Fibroblast of skin of scalp (primary cell): ENCODE measurements around the gene TBPL2. TPM values are rescaled to one million over a fixed set of nuclear protein-coding genes. Genes with fewer than 3 reads are reported as not detected.
"Not testable (repeated sequence)": the region's sequence is repeated elsewhere in the genome, so short reads cannot be mapped to it uniquely, and the experiment has no call there.

ENCODE experiments used
- DNase-seq: peaks from one replicate; pipeline ENCODE4 v3.0.0-alpha.2; 2013
- polyA plus RNA-seq, 2 experiments: library from polyadenylated mRNA; unstranded; fragments of 120-200 nt; gene quantifications; one replicate each; pipeline ENCODE4 v1.2.1, GENCODE V29; 2013; ENCODE audit not compliant: insufficient read length in 2 of 2

TBPL2 gene
- polyA plus RNA-seq (2013, experiment 1 of 2; ENCODE audit: insufficient read length), result not detected
- polyA plus RNA-seq (2013, experiment 2 of 2; ENCODE audit: insufficient read length), result not detected

DNA sequence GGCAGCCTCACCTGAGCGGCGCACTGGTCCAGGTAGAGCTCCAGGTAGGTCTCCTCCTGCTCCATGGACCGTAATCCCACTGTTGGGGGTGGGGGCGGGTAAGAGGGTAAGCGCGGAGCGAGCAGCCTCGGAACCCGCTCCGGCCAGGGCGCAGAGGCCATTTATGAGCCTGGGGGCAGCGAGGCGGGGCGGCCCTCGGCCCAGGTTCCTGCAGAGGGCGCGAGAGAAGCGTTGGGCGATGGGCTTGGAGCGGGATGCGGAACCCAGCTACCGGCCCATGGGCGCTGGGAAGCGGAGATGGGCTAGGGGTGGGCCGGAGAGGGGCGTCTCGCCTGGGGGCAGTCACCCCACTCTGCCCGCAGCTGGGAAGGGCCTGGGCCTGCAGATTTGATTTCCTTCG is at the start of gene TBPL2:
TSS of gene TBPL2 (minus strand) at position 232 of the 400 bp plus-strand sequence. CDS start at position 65, 167 bp downstream.
- DNase-seq, result no peak

DNA sequence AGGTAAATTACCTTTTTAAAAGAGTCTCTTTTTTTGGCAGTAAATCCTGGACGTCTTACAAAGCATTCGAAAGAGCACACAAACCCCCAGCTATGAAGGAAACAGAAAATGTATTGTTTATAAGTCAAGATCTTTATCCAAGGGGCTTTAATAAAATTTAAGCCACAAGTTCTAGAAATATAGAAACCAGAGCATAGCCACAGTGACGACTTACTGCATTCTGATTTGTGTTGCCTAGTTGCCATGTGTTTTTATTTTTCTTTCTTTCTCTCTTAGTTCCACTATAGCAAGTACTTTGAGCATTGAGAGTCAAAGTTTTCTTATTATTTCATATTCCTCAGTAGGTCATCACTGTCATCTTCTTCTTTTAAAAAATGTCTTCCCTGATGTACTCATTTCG is 47.8 kb upstream of the TBPL2 start:
- DNase-seq, result no peak

DNA sequence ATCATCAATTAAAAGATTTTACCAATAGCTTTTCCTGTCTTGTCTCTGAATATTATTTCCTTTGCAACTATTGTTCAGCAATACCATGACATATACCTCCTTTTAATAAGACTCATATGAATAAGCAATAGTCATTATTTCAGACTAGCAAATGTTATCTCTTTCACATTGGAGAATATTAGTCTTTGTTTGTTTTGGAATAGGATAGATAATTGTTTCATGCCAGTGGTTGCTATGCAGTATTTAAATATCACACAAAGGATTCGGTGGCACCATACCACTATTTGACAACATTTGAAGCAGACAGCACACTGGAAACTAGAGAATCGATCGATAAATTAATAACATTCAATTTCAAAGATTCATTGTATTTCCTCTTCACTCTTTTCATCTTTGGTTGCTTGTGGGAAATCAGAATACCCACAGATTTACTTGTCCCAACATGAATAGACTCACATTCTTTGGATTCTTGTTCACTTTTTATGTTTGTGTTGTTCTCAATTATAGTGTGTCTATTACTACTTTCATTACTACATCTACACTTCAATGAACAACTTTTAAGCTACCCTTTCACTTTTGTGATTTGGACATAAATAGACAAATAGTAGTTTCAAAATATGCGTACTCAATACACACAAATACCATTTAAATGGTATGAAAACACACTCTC is 42.7 kb upstream of the TBPL2 start:
- no peak for DNase-seq

DNA sequence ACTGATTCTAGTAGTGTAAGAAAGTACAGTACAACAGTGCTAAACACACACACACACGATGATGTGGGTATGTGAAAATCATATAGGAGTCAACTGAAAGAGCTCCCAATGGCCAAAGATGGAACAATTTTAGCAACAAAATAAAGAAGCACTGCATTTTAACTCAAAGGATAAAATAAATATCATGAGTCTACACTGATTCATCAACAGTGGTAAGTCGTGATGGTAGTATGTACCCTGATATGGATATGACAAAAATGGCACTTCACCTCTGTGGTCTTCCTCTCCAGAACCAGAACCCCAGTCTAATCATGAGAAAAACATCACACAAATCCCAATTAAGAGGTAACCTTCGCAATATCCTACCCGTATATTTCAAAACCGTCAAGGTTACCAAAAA is 41.4 kb upstream of the TBPL2 start:
- no peak for DNase-seq

DNA sequence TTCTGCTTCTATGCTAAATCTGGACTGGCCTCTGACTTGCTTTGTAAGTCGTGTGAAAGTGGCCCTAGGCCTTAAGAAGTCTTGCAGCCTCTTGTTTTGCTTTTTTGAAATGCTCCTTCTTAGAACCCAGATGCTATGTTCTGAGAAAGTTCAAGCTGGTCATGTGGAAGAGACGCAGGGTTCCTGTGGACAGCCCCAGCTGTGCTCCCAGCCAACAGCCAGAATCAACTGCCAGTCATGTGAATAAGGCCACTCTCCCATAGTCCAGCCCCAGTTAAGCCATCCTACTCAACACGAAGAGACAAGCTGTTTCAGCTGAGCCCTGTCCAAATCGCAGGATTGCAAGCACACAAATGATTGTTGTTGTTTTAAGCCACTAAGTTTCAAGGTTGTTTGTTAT is 37.3 kb upstream of the TBPL2 start:
- DNase-seq, result no peak

DNA sequence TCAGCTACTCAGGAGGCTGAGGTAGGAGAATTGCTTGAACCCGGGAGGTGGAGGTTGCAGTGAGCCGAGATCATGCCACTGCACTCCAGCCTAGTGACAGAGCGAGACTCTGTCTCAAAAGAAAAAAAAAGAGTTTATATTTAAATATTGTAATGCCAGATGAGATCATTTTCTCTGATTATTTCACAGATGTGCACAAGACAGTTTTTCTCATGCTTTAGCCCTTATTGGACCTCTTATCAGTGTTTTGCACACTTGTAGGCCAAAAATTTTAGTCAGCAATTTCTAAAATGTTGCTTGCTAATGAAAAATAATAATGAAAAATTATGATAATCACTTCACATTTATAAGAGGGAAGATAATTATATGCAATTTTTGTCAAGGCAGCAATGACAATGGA is 36.0 kb upstream of the TBPL2 start:
- not testable (repeated sequence) for DNase-seq

DNA sequence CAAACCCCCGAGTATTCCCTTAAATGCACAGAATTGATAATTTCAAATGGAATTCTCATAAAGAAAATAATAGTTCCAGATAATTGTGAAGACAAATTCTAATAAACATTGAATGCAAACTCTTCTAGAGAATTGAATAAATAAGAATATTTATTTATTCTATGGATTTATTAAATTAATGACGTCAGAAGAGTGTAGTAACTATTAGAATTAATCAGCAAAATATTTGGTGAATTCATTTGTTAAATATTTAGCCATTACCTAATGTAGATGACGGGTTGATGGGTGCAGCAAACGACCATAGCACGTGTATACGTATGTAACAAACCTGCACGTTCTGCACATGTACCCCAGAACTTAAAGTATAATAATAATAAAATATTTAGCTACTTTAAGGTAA is 33.4 kb upstream of the TBPL2 start:
- DNase-seq, result no peak

DNA sequence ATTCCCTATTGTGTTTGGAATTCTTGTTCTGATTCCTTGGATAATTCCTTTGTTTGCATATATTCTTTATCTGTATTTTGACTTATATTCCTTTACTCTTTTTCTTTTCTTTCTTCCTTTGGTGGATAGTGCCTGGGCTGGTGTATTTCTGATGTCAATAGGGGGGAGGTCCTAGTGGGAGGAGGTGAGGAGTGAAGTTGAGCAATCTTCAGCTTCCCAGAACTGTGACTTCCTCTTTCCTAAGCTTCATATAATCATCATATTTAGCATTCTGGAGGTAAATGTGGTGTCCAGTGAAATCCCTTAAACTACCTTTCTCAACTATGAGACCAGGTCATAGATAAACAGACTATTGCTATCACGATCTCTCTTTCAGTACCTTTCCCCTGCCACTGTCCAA is 29.6 kb upstream of the TBPL2 start:
- no peak for DNase-seq

DNA sequence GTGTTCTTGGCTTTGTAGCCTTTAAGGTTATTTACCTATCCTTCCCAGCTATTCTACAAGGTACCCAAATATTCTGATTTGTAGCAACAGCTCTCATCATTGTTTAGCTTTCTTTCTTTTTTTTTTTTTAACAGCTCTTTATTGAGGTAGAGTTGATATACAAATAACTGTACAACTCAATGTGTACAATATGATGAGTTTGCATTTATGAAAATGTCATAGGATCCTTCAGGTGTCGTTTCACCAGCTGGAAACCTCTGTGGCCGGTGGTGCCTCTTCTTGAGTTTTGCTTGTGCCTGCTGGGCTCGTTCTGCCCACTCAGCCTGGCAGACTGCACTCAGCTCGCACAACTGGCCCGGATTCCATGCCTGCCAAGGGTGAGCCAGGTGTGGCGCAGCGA is 26.9 kb upstream of the TBPL2 start:
- DNase-seq, result no peak

DNA sequence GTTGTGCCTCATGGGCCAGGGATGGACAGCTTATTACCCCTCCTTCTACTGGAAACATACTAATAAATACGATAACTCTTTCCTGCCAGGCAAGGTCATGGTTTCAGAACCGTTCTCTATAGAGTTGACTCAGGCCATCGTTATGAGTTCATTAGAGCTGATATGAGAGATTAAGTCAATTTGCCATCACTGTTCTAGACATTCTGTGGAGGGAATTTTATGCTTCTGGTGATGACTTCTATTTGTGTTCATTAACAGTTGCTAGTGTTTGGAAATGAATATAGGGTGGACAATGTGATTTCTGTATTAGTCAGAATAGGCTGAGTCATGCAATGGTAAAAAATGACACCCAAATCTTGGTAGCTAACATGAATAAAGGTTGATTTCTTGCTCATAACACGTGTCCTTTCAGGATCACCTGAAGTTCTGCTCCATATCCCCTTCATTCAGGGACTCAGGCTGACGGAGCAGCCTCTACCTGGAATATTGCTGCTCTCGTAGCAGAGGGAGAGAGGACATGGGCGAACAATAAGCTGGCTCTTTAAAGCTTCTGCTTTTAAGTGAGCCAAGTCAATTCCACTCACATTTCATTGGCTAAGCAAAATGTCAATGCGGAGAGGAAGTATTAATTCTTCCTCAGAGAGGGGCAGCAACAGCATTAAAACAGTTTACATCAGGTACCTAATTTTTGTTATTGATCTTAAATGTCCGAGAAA is 18.5 kb upstream of the TBPL2 start:
- DNase-seq, result peak; percentile 8

DNA sequence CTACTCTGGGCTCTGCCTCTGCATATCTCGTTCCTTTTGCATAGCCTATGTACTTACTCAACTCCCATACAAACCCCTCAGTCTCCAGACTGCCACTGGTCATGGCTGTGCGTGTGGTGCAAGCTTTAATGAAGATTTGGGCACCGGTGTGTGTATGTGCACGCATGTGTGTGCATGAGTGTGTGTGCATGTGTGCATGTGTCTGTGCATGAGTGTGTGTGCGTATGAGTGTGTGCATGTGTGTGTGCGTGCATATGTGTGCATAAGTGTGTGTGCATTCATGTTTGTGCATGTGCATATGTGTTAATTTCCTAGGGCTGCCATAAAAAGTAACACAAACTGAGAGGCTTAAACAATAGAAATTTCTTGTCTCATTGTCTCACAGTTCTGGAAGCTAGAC is 17.1 kb upstream of the TBPL2 start:
- DNase-seq, result no peak

DNA sequence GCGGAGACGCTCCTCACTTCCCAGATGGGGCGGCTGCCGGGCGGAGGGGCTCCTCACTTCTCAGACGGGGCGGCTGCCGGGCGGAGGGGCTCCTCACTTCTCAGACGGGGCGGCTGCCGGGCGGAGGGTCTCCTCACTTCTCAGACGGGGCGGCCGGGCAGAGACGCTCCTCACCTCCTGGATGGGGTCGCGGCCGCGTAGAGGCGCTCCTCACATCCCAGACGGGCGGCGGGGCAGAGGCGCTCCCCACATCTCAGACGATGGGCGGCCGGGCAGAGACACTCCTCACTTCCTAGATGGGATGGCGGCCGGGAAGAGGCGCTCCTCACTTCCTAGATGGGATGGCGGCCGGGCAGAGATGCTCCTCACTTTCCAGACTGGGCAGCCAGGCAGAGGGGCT is 16.0 kb upstream of the TBPL2 start:
- DNase-seq, result not testable (repeated sequence)

DNA sequence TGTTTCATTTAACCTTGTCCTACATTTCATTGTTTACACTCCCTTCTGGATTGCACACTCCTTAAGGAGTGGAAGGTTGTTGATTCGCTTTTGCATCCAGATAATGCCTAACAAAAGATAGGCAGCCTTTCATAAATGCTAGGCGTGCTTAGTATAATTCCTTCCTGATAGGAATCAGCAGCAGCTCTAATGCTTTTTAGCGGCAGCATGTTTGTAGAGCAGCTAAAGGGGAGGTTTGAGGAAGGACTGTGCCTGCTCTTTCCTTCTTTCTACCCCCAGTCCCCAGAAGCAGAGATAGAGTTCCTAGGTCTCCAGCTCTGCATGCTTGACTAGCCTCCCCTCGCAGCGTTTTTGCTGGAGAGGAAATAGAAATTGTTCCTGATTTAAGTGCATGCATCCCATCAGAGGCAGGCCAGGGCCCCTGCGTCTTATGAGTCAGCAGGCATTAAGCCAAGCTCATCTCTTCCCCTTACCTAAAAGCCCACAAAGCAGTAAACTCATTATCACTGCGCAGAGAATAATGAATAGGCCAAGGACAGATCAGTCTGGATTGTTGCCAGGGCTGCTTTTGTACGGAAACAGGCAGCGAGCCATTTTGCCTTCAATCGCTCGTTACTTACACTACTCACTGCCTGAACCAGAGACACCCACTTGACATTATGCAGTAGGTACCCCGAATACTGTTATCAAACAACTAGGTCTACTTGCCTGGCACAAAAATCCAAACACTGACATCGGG is 14.0 kb upstream of the TBPL2 start:
- peak; percentile 60 for DNase-seq

DNA sequence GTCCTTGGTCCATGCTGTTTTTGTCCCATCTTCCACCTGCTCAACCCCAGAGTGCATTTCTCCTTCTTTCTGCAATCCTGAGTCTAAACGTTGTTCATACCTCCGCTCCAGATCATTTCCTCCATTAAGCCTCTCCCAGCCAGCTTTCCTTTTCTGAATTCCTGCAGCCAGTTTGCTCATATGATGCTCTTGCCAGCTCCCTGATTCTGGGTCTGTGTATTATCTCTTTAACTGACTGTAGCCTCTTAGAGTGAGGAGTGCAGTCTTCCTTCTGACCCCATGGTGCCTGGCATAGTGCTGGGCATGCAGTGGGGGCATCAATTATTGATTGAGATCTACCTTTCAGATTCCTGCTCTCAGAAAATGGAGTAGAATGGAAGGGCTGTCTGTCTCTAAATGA is 11.5 kb upstream of the TBPL2 start:
- DNase-seq, result no peak

DNA sequence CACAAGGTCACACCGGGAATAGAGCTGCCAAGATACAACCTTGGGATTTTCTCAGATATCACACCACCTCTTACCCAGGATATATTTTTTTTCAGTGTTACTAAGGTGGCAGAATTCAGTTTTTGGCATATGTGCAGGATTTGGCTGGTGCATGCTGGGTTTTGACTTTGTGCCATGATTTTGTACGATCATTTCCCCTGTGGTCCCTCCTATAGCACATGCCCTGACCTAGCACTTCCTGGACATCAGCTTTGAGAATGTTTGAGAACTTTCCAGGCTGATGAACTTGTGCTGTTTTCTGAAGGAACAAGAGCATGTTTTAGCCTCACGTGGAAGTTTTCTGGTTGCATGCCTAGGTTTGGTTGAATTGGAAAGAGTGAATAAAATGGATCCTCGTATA is 11.0 kb upstream of the TBPL2 start:
- DNase-seq, result no peak

DNA sequence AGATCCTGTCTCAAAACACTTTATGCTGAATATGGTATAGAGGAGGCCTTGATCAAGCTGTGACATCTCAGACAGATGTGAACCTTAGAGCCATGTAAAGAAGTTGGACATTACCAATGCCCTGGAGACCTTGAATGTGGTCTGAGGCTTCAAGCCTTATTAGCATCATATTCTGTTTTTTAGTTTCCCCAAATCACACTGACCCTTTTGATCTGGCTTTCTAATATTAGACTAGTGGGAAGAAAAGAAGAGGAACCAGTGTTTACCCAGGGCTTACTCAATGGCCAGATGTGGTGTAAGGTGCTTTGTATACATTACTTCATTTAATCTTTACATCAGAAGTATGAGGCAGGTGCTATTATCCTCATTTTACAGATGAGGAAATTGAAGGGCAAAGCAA is 10.6 kb upstream of the TBPL2 start:
- no peak for DNase-seq

DNA sequence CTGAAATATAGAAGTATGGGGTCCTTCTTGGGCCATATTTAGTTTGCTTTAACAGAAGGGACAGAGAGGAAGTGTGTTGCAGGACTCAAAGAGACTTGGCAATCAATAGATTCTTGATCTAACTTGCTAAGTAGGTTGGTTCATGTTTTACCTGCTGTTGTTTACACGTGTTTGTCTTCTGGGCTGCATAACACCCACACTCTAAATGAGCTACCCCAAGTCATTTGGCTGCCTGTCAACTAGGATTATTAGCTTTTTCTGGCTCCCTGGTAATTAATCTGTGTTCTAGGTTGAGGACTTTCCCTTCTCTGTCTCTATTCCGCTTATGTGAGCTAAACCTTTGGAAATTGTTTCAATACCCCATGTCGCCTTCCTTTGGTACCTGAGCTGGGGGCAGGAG is 10.1 kb upstream of the TBPL2 start:
- DNase-seq, result no peak

DNA sequence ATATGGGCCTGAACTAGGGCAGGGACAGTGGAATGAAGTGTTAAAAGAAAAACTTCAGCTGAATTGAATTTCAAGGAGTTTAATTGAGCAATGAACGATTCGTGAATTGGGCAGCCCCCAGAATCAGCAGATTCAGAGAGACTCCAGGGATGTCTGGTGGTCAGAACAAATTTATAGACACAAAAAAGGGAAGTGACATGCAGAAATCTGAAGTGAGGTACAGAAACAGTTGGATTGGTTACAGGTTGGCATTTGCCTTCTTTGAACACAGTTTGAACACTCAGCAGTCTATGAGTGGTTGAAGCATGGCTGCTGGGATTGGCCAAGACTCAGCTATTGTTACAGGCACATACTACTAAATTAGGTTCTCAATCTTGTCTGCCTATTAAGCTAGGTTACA is 9.7 kb upstream of the TBPL2 start:
- DNase-seq, result no peak

DNA sequence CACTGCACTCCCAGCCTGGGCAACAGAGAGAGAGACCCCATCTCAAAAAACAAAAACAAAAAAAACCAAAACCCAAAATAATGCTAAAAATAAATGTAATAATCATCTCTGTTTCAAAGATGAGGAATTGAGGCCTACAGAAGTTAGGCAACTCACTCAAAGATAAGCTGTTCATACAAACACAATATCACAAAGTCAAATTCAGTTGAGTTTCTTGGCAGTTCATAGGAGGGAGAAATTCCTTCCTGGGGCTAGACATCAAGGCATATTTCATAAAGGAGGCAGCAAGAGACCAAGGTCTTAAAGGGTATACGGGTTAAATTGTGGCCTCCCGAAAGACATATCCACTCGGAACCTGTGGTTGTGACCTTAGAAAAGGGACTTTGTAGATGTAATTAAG is 8.7 kb upstream of the TBPL2 start:
- DNase-seq, result no peak

DNA sequence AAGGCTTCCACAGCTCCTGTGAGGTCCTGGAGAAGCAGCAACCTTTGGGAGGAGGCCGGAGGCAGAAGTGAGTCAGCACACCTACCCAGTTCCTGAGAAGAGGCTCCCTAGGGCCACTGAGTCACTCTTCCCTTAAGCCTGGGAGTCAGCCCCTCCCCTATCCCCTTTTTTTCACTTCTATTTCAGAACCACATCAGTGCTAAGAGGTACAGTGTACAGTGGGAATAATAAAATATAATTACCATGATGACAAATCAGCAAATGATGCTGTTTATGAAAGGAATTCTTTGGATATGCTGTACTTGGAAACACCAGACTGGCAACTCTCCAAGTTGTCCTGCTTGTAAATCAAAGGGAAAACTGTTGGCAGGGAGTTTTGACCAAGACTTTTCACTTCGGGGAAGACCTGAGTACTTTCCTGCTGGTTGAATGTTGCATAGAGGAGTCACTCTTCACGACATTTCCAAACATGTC is 7.8 kb upstream of the TBPL2 start:
- peak; percentile 94 for DNase-seq

DNA sequence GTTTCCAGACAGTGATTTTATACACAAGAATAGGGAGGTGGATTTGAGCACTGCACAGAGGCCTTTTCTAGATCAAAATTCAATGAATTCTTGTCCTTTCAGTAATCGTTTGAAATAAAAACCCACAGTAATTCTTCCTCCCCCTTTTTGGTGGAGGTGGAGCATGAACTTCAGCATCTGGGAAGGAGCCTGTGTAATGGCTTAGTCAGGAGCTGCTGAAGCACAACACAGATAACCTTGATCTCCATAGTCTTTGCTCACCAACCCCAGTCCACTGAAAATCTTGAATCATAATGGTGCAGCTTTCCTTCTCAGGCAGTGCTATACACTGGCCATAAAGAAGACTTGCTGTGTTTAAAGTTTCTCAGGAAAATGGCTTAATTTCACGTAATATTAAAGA is 6.4 kb upstream of the TBPL2 start:
- DNase-seq, result peak; percentile 56

DNA sequence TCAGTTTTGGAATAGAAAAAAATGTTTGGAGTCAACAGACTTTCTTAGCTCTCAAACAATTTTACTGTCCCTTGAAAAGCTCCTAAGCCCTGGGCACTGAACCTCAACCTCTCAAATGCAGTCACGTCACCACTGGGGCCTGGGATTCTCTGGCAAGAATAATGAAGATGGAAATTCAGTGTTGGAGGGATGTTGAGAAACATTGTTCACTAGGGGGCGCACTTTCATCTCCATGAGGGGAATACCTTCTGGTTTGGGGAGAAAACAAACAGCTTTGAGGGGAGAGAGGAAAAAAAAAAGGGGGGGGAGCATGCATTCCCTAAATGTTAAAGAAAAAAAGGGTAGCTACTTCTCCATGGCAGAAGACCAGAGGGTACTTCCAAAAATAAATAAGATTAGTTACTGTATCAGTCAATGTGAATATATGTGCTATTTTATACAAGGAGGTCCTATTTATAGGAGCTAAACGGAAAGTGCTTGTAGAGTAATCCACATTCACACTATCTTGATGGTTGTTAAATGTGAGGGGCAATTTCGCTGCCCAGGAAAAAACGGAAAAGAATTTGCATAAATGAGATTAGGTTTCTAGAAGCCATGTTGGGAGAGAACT is 5.8 kb upstream of the TBPL2 start:
- peak; percentile 73 for DNase-seq

DNA sequence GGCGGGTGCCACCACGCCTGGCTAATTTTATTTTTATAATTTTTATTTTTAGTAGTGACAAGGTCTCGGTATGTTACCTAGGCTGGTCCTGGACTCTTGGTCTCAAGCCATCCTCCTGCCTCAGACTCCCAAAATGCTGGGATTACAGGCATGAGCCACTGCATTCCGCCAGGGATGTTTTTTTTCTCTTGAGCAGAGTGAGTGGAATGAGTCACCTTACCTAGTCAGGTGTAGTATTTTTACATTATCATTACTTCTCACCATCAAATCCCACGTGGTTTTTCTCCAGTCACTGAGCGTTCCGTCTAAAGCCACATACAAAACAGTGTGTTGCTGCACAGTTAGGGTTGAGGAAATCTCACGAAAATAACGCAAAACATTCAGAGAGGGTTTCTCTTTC is 870 bp upstream of the TBPL2 start:
- no peak for DNase-seq
